UCSD-AML1 (cell line): ENCODE data around the gene AMOTL1.
"Not testable (repeated sequence)": the region's sequence is repeated elsewhere in the genome, so short reads cannot be mapped to it uniquely, and the experiment has no call there.

Experiments used
- DNase-seq: peaks from one replicate; lab custom pipeline; 2025; ENCODE audit not compliant: unreplicated experiment; lab: John Stamatoyannopoulos, UW

The AMOTL1 gene

DNA sequence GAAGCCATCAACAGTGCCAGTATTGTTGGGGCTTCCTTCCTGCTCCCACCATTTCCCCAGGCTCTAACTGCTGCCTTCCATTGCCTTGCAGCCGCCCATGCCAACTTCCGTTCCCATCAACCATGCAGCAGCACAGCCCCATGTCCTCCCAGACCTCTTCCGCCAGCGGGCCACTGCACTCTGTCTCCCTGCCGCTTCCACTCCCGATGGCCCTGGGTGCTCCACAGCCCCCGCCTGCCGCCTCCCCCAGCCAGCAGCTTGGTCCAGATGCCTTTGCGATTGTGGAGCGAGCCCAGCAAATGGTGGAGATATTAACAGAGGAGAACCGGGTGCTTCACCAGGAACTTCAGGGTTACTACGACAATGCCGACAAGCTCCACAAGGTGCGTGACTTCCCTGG, 53.3 kb downstream of the AMOTL1 start:
- no peak for DNase-seq

DNA sequence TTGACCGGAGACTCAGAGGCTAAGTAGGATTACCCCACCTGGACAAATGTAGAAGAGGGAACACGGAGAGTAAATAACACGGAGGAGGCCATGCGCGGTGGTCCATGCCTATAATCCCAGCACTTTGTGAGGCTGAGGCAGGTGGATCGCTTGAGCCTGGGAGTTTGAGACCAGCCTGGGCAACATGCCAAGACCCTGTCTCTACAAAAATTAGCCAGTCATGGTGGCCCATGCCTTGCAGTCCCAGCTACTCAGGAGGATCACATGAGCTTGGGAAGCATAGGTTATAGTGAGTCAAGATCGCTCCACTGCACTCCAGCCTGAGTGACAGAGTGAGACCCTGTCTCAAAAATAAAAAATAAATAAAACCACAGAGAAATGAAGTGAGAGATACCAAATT, 53.9 kb downstream of the AMOTL1 start:
- DNase-seq, result no peak

DNA sequence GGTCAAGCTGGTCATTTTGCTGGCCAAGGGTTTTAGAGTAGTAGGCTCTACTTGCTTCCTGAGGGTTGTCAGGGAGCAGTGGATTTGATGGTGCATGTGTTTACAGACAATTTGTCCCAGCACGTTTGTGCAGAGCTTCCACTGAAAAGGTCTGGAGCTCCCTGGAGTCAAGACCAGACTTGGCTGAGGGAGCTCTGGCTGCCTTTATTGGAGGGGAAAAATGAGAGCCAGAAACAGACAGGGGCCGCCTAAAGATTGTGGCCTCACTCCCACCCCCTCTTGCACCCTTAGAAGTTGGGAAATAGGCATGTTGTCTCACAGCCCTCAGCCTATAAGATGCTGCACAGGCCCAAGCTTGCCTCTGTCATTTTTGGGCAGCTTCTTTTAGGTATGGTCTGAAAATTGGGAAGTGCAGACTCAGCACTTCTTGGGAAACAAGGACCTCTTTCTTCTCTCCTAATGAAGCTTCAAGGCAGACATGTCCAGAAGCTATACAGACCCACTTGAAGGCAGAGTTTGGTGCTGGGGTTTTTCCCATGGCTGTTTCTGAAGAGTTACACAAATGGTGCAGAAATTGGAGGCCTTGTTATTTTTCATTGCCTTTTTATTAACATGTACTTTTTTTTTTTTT, 55.1 kb downstream of the AMOTL1 start:
- no peak for DNase-seq

DNA sequence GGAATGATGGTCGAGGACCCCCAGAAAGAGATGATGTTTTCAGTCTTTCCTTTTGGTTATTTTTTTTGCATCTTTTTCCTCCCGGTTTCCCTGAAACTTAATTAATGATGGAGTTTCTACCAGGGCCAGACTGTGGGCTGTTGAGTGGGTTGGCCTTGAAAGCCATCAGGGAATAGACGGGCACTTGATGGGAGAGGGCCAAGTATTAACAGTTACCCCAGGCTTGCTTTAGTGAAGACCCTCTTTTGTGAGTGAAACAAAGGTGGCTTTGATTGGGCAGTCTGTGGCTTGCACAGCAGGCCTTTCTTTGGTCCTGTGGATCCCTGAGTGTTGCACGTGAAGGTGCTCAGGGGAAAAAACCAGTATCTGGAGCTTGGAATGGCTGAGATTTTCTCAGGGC, 56.9 kb downstream of the AMOTL1 start:
- no peak for DNase-seq

DNA sequence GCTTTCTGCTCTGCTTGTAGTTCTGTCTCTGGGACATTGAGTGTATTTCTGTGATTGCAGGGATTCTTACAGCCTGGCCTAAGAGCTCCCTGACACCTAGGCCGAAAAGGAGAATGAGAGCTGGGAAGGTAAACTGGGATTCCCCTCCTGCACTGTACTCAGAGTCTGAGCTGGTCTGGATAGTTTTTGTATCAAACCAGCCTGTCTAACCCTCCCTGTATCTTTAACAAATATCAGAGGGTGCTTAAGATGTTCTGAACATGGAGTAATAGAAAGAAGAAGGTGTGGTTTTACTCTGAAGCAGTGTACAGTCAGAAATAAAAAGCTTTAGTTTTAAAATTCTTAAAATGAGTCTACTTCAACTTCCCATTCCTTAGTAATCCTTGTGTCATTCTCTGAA, 57.3 kb downstream of the AMOTL1 start:
- no peak for DNase-seq

DNA sequence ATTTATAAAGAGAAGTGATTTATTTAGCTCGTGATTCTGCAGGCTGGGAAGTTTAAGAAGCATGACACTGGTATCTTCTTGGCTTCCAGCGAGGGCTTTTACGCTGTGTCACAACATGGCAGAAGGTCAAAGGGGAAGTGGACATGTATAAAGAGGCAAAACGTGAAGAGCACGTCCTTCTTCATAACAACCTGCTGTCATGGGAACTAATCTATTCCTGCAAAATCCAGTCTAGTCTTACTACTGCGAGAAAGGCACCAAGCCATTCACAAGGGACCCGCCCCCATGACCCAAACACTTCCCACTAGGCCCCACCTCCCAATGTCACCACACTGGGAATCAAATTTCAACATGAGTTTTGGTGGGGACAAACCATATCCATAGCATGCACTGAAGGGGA, 58.3 kb downstream of the AMOTL1 start:
- no peak for DNase-seq

DNA sequence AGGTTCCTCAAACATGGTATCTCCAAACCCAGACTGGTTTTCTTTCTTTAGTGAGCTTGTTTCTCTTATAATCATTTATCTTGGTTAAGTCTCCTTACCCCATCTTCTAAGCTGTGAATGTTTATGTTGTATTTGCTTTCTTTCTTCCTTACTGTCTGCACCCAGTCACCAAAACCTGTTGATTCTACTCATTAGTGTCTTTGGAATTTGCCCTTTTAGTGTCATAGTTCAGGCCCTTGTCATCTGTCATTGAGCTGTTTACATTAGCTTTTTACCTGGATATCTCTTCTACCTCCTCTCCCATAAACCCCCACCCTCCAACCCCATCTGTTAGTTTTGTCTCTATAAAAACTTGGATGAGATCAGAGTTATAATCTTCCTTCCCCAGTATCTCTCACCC, 59.9 kb downstream of the AMOTL1 start:
- no peak for DNase-seq

DNA sequence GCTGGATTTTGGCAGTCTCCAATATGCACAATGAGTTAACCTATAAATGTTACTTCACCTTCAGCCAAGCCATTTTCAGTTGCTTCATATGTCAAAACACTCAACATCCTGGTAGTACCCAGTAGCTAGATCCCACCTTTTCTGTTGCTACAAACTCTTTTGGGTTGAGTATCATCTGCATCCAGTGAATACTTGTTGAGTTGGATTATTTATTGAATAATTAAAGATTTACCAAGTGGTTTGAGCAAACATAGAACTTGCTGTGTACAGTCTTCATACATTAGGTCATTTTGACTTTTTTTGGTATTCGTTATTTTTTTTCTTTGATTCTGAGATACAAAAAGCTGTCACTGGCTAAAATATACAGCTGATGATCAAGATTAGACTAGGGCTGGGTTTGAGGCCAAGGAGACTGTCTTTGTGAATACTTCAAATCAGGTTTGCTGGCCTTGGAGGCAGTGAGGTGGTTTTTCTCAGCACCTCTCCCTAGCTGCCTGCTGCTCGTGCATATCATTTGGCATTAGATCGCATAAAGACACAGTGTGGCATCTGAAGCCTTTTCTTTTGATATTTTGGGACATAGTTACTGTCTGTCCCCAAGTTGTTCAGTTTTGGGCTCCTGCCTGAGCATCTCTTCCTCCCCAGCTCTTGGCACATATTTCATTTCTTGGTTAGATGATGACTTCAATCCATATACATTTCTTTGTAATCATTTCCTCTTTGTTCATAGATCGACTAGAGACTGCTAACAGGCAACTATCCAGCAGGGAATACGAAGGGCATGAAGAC, 62.8 kb downstream of the AMOTL1 start:
- no peak for DNase-seq

DNA sequence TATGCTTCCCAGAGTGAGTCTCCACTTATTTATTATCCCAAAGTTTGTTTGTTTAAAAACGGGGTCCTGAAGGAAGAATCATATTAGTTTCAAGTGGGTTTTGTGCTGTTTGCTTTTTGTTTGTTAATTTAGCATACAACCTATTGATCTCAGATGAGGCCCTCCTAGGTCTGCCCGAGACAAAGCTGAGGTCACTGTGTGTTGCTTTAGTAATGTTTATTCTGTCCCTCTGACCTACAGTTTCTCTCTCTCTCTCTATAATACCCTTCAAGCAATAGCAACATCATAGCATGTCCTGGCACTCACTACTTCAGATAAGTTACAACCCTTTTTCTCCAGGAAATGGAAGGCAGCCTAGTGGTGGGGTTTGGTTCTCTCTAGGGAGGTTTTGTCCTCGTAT, 63.4 kb downstream of the AMOTL1 start:
- no peak for DNase-seq

DNA sequence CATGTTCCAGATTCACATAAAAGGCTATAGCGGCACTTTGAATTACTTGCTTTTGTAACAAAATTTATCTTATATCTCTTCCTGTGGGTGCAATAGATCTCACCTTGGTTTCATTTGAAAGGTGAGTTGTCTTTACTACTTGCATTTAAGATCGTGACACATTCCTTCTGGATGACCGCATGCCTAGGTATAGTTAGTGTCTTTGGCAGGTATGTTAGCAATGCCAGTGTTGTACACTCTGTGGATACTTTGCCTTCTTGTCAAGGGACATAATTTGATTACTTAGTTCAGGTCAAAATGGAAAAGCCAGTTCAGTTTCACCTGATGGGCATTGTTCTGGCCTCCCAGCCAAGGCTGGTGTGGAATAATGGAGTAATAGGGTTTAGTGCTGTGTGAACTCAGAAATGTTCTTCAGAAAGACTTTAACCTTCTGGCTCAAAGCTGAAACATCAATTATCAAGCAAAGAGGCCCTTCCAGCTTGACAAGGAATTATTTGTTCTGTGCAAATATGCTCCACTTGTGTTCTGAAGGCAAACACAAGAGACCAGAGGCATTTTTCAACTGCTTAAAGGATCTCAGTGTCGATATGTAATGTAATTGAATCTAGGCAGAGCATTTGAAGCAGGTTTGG, 64.6 kb downstream of the AMOTL1 start:
- DNase-seq, result no peak

DNA sequence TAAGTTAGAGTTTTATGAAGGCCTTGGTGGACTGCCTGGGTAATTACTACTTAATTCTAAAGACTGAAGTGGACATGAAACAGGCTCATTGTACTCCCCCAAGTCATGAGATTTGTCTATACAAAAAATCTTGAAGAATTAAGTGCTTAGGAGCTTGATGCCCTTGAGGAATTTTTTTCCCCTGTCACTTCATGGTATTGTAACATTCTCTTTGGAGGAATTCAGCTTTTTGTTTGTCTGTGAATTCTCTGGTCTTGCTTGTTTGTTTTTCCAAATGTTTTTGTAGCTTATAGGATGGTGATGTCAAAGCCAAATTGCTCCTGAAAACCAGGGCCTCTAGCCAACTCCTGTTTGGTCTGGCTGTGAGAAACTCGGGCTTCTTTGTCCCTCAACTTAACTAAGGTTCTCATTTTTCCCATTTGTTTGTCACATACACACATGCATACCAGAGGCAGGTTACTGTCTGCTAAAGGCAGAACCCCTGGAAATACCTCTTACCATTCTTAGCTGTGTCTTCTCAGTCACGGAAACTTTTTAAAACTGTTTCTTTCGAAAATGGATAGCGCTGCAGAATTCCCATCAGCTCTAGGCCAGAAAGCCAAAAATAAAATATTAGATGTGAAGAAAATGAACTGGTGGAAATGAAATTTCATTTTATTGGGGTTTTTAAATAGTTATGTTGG, 66.9 kb downstream of the AMOTL1 start:
- DNase-seq, result no peak

DNA sequence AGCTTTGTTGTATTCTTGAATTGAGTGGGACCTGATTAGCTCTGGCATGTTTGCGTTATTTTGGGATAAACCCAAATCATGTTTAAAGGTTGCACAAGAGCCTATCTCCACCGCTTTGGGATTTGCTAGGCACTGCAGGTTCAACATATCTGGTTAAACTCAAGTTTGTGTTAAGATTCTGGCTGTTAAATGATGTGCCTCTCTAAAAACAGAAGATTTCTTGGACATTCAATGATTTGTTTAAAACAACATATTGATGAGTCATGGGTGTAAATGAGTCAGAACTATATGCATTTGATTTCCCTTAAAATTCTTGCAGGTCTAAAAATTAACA, 67.4 kb downstream of the AMOTL1 start:
- no peak for DNase-seq

DNA sequence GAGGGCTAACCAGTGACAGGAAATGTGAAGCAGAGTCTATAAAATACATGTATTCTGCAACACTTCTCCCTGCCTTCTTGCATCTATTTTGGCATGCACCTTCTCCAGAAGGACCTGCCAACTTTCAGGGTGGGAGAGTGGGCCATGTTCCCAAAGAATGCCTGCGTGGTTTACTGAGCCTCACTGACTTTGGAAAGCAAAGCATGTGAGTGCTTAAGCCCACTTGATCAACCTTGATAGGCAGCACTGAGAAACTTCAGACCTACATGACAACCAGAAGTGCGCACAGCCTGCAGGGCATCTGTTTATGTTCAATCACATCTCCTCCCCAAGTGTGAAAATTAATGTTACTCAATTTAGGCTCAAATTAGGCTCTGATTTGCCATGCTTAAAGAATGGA, 69.2 kb downstream of the AMOTL1 start:
- DNase-seq, result no peak

DNA sequence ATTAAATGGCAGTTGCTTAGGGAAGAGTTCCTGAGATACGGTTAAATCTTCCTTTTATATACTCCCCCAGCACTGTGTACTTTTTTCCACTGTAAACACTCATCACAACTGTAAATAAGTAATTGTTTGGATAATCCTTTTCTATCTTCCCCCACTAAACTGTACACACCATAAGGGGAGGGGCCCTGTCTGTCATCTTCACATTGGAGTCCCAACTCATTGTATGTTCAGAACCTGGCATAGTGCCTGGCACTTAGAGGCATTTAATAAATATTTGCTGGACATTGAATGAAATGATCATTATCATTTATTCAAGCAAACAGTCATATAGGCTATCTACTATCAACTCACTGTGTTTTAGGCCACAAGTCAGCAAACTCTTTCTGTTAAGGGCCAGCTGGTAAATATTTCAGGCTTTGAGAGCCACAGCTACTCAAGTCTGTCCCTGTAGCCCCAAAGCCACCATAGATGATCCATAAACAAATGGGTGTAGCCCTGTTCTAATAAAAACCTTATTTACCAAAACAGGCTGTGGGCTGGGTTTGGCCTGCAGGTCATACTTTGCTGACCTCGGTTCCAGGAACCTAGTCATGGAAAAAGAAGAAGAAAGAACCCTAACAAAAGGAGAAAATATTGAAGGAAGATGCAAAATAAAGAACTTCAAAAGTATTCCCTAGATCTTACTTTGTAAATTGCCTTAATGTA, 70.0 kb downstream of the AMOTL1 start:
- DNase-seq, result no peak

DNA sequence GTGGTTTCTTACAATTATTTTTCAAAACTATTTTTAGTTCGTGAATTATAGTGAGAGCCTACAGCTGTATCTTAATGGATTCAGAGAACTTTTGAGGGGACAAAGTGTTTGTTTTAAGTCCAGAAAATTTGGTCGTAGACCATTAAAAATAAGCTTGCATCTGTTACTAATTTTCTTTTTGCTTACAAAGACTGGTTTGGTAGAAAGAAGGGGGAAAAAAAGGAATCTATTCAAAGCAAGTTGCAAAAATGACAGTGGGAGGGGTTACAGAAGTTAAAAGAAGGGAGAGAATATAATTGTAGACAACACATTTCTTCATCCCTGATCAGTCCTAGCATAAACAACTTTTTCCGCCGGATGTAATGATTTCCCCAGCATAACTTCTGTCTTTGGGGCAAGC, 72.1 kb downstream of the AMOTL1 start:
- DNase-seq, result no peak

DNA sequence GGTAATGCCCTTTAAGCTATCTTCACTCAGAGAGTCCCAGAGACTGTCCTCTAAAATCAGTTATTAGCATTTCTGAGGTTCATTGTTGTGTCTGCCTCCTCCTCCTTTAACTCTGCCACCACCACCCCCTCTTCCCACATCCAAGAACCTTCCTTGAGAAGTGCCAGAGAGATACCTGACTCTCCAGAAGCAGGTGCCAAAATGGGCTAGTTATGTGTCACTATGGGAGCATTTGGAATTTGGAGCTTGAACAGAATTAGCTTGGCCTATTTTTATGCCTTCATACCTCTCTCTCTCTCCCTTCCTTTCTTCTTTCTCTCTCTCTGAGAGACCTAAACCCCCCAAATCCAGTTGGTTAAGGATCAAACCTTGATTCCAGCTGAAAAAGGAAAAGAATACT, 75.9 kb downstream of the AMOTL1 start:
- no peak for DNase-seq

DNA sequence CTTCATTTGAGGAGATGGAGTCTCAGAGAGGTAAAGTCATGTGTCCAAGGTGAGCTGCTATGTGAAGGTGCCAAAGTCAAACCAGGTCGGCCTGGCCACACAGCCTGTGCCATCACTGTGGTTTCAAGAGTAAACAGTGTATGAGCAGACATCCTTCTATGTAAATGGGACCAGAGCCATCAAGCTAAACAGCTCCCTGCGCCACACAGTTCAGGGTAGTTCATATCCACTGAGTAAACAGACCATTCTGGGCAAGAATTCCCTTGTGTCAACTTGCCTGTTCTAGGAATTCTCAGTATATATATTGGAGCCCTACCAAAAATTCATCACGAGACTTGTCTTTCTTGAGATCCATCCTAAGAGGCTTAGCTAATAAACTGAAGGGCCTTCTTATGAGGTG, 77.5 kb downstream of the AMOTL1 start:
- DNase-seq, result no peak

DNA sequence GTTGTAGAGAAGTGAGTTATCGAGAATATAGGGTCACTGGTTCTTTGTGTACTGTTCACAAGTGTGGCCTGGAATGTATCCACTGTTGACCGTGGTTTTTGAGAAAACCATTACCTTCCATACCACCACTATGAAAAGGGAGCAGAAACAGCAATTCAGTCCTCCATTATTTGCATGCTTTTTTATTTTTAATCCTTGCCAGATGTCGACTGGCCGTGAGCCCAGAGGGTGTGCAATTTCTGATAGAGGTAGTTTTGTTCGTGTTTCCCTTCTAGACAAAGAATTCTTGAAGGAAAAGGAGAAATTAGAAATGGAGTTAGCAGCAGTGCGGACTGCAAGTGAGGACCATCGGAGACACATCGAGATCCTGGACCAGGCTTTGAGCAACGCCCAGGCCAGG, 81.7 kb downstream of the AMOTL1 start:
- DNase-seq, result no peak

DNA sequence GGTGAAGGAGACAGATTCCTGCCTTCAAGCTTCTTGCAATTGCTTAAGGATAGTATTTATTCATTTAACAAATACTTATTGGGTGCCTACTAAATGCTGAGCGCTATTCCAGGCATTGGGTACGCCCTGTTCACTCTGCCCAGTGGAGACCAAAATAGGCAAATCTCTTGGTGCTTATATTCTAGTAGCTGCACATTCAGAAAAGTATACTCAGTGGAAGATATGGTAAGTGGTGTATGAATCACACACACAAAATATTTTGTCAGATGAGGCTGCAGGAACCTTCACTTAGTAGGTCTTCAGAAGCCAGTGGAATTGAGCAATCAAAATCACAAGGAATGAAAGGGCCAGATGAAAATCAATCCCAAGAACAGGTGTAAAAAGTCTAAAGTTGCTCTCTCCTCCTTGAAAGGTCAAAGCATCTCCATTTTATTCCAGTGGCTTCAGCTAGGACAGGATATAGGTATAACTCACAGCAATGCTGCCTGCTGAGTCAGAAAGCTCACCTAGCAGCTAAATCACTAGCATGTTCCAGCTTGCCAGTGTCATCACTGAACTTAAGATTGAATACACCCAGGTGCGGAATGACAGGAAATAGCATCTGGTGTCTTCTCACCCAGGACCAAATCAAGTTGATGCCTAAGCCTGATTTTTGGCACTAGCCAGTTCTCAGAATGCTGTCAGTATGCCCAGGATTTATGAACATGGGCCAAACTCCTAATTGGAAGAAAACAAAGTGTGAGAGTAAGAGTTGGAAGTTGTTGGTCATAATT, 83.9 kb downstream of the AMOTL1 start:
- no peak for DNase-seq

DNA sequence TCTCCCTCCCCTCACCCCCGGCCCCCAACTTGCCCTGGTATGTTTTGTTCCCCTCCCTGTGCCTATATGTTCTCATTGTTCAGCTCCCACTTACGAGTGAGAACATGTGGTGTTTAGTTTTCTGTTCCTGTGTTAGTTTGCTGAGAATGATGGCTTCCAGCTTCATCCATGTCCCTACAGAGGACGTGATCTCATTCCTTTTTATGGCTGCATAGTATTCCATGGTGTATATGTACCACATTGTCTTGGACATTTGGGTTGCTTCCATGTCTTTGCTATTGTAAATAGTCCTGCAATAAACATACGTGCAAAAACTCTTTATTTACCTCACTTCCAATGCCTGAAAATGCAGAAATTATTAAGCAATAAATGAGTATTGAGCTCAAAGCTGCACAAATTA, 85.1 kb downstream of the AMOTL1 start:
- not testable (repeated sequence) for DNase-seq

DNA sequence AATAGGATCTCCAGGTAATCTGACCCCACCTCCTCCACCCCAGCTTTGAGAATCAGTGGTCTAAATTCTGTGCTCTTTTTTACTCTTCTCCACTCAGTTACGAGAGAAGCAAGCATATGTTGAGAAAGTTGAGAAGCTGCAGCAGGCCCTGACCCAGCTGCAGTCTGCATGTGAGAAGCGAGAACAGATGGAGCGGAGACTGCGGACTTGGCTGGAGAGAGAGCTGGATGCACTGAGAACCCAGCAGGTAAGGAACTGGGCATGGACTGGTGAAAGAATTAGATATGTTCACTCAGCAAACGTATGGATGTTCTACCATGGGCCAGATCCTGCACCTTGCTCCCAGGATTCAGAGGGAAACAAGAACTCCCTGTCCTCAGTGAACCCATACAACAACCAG, 85.7 kb downstream of the AMOTL1 start:
- DNase-seq, result no peak
